Skeletal muscle satellite cell (primary cell): ENCODE data around the gene GYPE. TPM values are rescaled to one million over a fixed set of nuclear protein-coding genes. Genes with fewer than 3 reads are reported as not detected.
"Not testable (repeated sequence)": the region's sequence is repeated elsewhere in the genome, so short reads cannot be mapped to it uniquely, and the experiment has no call there.

ENCODE experiments used
- H3K27me3 ChIP-seq: 2 replicates; pipeline ENCODE4 v1.7.0; 2013; ENCODE audit warnings: low read length; ENCODE audit not compliant: control insufficient read depth, insufficient read depth
- H3K36me3 ChIP-seq: 2 replicates; pipeline ENCODE4 v1.7.0; 2013; ENCODE audit warnings: mild to moderate bottlenecking, control low read depth, low read length; ENCODE audit not compliant: insufficient read depth
- H3K4me1 ChIP-seq: 2 replicates; pipeline ENCODE4 v1.7.0; 2013; ENCODE audit warnings: low read length; ENCODE audit not compliant: control insufficient read depth, insufficient read depth
- H3K4me2 ChIP-seq: 2 replicates; pipeline ENCODE4 v1.7.0; 2013; ENCODE audit warnings: mild to moderate bottlenecking, low read length
- H3K4me3 ChIP-seq: 2 replicates; pipeline ENCODE4 v1.7.0; 2013; ENCODE audit warnings: low read length
- H3K9ac ChIP-seq: 2 replicates; pipeline ENCODE4 v1.7.0; 2013; ENCODE audit warnings: mild to moderate bottlenecking, low read depth, low read length, moderate library complexity
- H3K9me3 ChIP-seq: replicated peaks from 2 replicates; pipeline ENCODE4 v1.7.0; 2013; ENCODE audit warnings: mild to moderate bottlenecking, control low read depth, low read length
- total RNA-seq: library from RNA; depleted of rRNA; stranded (reverse); fragments of >200 nt; gene quantifications from 2 replicates; pipeline ENCODE4 v1.2.3, GENCODE V29; 2012; rRNA removed

Gene GYPE
- 1.1 and 1.8 TPM in 2 replicates for total RNA-seq

- H3K4me1 ChIP-seq, H3K4me3 ChIP-seq, H3K9me3 ChIP-seq, H3K36me3 ChIP-seq, H3K27me3 ChIP-seq, H3K4me2 ChIP-seq, H3K9ac ChIP-seq: not testable (repeated sequence)
These were observed at the start of gene GYPE for GRCh38 chr4:143905440-143905839. Gene GYPE (minus strand): TSS chr4:143905559. CDS start chr4:143905507, 52 bp downstream.

DNA sequence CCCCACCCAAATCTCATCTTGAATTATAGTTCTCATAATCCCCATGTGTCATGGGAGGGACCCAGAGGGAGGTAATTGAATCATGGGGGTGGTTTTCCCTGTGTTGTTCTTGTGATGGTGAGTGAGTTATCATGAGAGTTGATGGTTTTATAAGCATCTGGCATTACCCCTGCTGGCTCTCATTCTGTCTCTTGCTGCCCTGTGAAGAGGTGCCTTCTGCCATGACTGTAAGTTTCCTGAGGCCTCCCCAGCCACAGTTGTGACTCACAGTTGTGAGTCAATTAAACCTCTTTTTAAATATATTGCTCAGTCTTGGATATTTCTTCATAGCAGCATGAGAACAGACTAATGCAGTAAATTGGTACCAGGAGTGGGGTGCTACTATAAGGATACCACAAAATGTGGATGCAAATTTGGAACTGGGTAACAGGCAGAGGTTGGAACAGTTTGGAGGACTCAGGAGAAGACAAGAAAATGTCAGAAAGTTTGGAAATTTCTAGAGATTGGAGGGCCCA lies 46.2 kb upstream of the GYPE start:
- not testable (repeated sequence) for H3K4me3 ChIP-seq, H3K9me3 ChIP-seq, H3K27me3 ChIP-seq, H3K36me3 ChIP-seq, H3K9ac ChIP-seq, H3K4me1 ChIP-seq, H3K4me2 ChIP-seq

DNA sequence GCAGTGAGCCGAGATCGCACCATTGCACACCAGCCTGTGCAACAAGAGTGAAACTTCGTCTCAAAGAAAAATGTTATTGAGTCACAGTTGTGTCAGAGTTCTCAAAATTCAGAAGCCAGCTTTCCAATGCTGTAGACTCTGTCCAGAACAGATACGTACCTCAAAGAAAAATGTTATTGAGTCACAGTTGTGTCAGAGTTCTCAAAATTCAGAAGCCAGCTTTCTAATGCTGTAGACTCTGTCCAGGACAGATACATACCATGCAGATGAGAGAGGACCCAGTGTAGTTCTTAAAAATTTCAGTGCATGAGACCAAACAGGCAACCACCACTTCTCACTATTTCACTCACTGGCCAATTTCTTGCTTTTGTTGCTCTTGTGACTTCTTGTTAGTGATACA lies 45.6 kb upstream of the GYPE start:
- H3K9me3 ChIP-seq, H3K36me3 ChIP-seq, H3K4me3 ChIP-seq, H3K9ac ChIP-seq, H3K27me3 ChIP-seq, H3K4me1 ChIP-seq, H3K4me2 ChIP-seq: not testable (repeated sequence)

DNA sequence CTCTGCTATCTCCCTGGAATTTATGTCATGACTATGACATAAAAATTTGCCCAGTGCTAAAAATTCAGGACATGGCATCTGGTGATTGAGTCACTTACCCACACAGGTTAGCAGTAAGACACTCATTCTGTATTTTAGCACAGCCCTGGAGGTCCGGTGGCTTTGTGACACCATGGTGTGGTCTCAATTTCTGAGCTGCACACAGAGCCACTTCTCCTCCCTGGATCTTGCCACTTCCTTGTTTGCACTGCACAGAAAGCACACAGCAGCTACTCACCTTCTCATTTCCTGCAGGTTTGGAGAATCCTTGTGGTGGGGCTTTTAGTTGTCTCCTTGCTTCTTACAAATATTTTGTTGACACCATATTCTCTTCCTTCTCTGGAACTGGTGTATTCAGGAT lies 44.8 kb upstream of the GYPE start:
- not testable (repeated sequence) for H3K9me3 ChIP-seq, H3K4me1 ChIP-seq, H3K4me3 ChIP-seq, H3K27me3 ChIP-seq, H3K36me3 ChIP-seq, H3K9ac ChIP-seq, H3K4me2 ChIP-seq

- not testable (repeated sequence) for H3K9me3 ChIP-seq, H3K4me3 ChIP-seq, H3K4me1 ChIP-seq, H3K27me3 ChIP-seq, H3K4me2 ChIP-seq, H3K9ac ChIP-seq, H3K36me3 ChIP-seq
These were observed 42.1 kb upstream of the GYPE start for GRCh38 chr4:143947493-143947892.

DNA sequence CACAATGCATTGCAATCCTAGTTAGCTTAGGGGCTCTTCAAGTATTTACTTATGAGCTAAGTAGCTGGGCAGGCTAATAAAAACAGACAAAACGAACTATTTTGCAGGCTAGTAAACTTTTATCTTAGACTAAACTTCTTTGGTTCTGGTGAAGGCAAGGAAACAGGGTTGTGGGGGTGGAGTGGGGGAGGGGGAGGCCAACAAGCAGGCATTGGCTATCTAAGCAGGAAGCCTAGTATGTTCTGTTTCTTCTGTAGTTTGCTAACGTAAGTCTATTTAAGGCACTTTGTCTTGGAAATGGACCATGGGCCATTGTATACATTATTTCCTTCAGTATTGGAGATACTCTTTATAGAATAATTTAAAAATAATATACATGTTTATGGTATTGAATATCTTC lies 35.3 kb upstream of the GYPE start:
- not testable (repeated sequence) for H3K4me2 ChIP-seq, H3K9me3 ChIP-seq, H3K36me3 ChIP-seq, H3K27me3 ChIP-seq, H3K4me1 ChIP-seq, H3K9ac ChIP-seq, H3K4me3 ChIP-seq

DNA sequence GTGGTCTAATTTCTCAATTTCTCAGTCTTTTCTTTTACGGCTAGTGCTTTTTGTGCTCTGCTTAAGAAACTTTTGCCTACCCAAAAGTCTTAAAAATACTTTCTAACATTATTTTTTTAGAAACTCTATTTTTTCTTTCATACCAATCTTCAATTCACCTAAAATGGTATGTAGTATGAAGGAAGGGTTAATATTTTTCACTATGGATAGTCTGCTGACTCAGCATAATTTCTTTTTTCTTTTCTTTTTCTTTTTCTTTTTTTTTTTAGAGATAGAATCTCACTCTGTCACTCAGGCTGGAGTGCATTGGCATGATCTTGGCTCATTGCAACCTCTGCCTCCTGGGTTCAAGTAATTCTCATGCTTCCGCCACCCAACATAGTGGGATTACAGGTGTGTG lies 34.2 kb upstream of the GYPE start:
- Histone ChIP-seq H3K9ac (no peak overlapping the region), H3K9me3 (no peaks in the 10 kb centered on the region), H3K4me3 (no peak overlapping the region), H3K36me3 (no peaks in the 10 kb centered on the region), H3K4me2 (no peak overlapping the region), H3K27me3 (no peaks in the 10 kb centered on the region), H3K4me1 (no peaks in the 10 kb centered on the region)

- not testable (repeated sequence) for H3K4me1 ChIP-seq, H3K36me3 ChIP-seq, H3K4me3 ChIP-seq, H3K4me2 ChIP-seq, H3K9me3 ChIP-seq, H3K27me3 ChIP-seq, H3K9ac ChIP-seq
These were observed 33.5 kb upstream of the GYPE start for GRCh38 chr4:143938890-143939289.

DNA sequence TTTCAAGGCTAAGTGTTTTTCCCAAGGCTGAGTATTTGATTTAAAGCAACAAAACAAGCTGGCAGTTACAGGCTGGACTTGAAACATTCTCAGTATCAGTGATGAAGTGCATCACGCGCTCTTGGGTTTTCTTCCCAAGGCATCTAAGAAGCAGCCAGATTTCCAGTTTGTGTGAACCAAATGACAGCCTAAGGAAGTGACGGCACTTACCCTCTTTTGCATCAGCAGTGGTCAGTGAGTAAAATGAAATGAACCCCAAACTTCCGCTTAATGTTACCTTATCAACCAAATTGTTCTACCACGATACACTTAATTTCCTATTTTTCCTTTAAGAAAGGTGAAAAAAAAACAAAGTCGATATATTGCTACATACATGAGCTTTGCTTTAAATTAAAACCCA lies 15.8 kb upstream of the GYPE start:
- no peak overlapping the region for H3K4me3 ChIP-seq
- H3K27me3 ChIP-seq = no peaks in the 10 kb centered on the region
- H3K9ac ChIP-seq = no peak overlapping the region

DNA sequence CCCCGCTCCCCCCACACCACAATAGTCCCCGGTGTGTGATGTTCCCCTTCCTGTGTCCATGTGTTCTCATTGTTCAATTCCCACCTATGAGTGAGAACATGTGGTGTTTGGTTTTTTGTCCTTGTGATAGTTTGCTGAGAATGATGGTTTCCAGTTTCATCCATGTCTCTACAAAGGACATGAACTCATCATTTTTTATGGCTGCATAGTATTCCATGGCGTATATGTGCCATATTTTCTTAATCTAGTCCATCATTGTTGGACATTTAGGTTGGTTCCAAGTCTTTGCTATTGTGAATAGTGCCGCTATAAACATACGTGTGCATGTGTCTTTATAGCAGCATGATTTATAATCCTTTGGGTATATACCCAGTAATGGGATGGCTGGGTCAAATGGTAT lies 11.1 kb upstream of the GYPE start:
- not testable (repeated sequence) for H3K4me1 ChIP-seq, H3K4me2 ChIP-seq, H3K36me3 ChIP-seq, H3K9ac ChIP-seq, H3K9me3 ChIP-seq, H3K27me3 ChIP-seq, H3K4me3 ChIP-seq

More for the DNA sequence above, 15.8 kb upstream of the GYPE start:
- no peaks in the 10 kb centered on the region for H3K36me3 ChIP-seq
- no peak overlapping the region for H3K4me2 ChIP-seq
- no peaks in the 10 kb centered on the region for H3K4me1 ChIP-seq
- H3K9me3 ChIP-seq = no peaks in the 10 kb centered on the region

DNA sequence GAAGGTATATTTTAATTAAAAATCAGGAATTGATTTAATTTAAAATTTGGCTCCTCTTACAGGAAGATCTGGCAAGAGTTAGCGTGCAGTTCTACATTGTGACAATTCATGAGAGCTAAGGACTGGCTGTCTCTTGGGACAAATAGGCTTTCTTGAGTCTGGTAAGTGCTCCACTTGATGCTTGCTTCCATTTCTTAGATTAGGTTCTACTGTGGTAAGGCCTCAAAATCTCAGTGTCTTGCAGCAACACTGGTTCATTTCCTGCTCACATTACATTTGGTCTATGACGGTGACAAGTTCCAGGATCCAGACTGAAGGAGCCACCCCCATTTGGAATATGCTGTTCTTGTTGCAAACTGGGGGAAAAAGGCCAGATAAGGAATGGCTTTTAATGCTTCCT lies 7.1 kb upstream of the GYPE start:
- H3K4me1 ChIP-seq, H3K4me2 ChIP-seq, H3K36me3 ChIP-seq, H3K27me3 ChIP-seq, H3K9me3 ChIP-seq, H3K4me3 ChIP-seq: not testable (repeated sequence)
- peak overlapping the region; percentile 58 for H3K9ac ChIP-seq

DNA sequence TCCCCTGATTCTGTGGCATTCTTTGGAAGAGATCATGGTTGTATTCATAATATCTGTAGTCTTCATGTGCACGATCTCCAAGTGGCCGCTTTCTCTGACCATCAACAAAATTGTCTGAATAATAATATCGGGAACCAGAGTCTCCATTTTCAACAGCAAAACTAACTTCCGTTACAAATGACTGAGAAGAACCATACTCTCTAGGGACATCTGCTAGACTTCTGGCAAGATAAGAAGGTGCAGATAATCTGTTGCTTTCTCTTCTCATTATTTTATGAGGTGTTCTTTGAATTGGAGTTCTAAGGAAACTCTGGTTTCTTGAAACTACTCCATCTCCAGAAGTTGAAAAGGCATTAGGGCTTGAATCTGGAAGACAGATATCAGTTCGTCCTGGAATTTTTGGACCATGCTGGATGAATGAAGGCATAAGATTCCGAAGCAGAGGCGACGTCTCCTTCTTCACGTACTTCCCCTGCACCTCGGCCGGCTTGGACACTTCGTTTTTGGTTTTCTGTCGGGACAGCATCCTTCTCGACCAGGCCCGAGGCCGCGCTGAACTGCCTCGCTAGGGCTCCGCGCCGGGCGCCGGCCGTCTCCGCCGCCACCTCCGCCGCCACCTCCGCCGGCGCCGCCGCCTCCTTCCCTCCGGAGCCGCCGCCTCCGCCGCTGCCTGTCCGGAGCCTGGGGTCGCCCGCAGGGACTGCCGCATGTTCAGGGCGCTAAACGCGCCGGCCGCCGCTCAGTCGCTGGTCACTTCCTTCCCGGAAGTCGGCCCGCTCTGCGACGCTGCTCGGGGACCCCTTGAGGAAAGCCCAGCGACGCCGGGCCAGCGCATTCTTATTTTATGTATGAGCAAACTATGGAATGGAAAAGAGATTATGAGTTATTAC lies 6.4 kb upstream of the GYPE start:
- Histone ChIP-seq H3K4me2 (peak overlapping the region; percentile 75), H3K4me3 (peak overlapping the region; percentile 62), H3K9ac (peak overlapping the region; percentile 58)
- H3K4me1 ChIP-seq, H3K27me3 ChIP-seq, H3K9me3 ChIP-seq, H3K36me3 ChIP-seq: not testable (repeated sequence)
